Keratinocyte (primary cell): Measurements from ENCODE around the gene ITPK1. TPM values are rescaled to one million over a fixed set of nuclear protein-coding genes. Genes with fewer than 3 reads are reported as not detected.

Experiments used
- DNase-seq: peaks from one replicate; pipeline ENCODE4 v3.0.0-alpha.2; 2011; ENCODE audit warnings: low read depth, missing footprints, low spot score
- FAIRE-seq: peaks from 2 replicates; lab custom pipeline; 2011; peaks lifted over from hg19 to GRCh38; lab: Jason Lieb, UNC
- H2AFZ ChIP-seq: 2 replicates; pipeline ENCODE4 v1.6.0; 2012; ENCODE audit warnings: low read length, control low read depth, inconsistent platforms; ENCODE audit not compliant: control insufficient read depth
- H3K27ac ChIP-seq: 2 replicates; pipeline ENCODE4 v1.5.1; 2011; ENCODE audit warnings: low read length; ENCODE audit not compliant: control insufficient read depth, insufficient read depth
- H3K27me3 ChIP-seq: 3 replicates; pipeline ENCODE4 v1.6.0; 2011; ENCODE audit warnings: low read length; ENCODE audit not compliant: control insufficient read depth, insufficient read depth; ENCODE audit errors: extremely low read depth
- H3K36me3 ChIP-seq, 2 experiments: 2 replicates in 1 of 2; 3 replicates in 1 of 2; pipeline ENCODE4 v1.5.1; 2011; ENCODE audit warnings: low read length in 2 of 2, mild to moderate bottlenecking in 1 of 2; ENCODE audit not compliant: control insufficient read depth in 2 of 2, insufficient read depth in 2 of 2; ENCODE audit errors: extremely low read depth in 1 of 2
- H3K4me1 ChIP-seq: 3 replicates; pipeline ENCODE4 v1.5.1; 2011; ENCODE audit warnings: low read length; ENCODE audit not compliant: control insufficient read depth, insufficient read depth; ENCODE audit errors: extremely low read depth
- H3K4me2 ChIP-seq: 3 replicates; pipeline ENCODE4 v1.6.0; 2011; ENCODE audit warnings: low read depth, low read length; ENCODE audit not compliant: control insufficient read depth, insufficient read depth; ENCODE audit errors: extremely low read depth
- H3K4me3 ChIP-seq, 3 experiments: fragments of 200-600 bp in 1 of 3; sonication (generic) in 1 of 3; 2 replicates in 2 of 3; 3 replicates in 1 of 3; pipeline ENCODE4 v1.5.1; 2011 to 2016; ENCODE audit warnings: low read length in 3 of 3, mild to moderate bottlenecking in 3 of 3, control low read depth in 2 of 3, inconsistent platforms in 1 of 3, low read depth in 1 of 3, mixed read lengths in 1 of 3, mixed run types in 1 of 3, moderate library complexity in 1 of 3; ENCODE audit not compliant: control insufficient read depth in 2 of 3, insufficient read depth in 2 of 3; ENCODE audit errors: extremely low read depth in 1 of 3
- H3K79me2 ChIP-seq: 2 replicates; pipeline ENCODE4 v1.6.0; 2012; ENCODE audit warnings: low read length; ENCODE audit not compliant: control insufficient read depth, insufficient read depth
- H3K9ac ChIP-seq: 3 replicates; pipeline ENCODE4 v1.6.0; 2011; ENCODE audit warnings: low read length; ENCODE audit not compliant: control insufficient read depth, insufficient read depth; ENCODE audit errors: extremely low read depth
- H3K9me1 ChIP-seq: 3 replicates; pipeline ENCODE4 v1.6.0; 2011; ENCODE audit warnings: low read length; ENCODE audit not compliant: control insufficient read depth, insufficient read depth; ENCODE audit errors: extremely low read depth
- H3K9me3 ChIP-seq: 2 replicates; pipeline ENCODE4 v1.5.1; 2012; ENCODE audit warnings: low read depth, low read length; ENCODE audit not compliant: control insufficient read depth
- H4K20me1 ChIP-seq: 3 replicates; pipeline ENCODE4 v1.6.0; 2011; ENCODE audit warnings: low read length; ENCODE audit not compliant: control insufficient read depth, insufficient read depth; ENCODE audit errors: extremely low read depth
- EZH2 ChIP-seq: IDR thresholded peaks from one replicate; pipeline ENCODE4 v1.6.1; 2012; ENCODE audit warnings: inconsistent platforms, mild to moderate bottlenecking, low read length, moderate library complexity
- dilution Hi-C: fragments of 300-500 bp; cut with MboI; formaldehyde crosslinking; loops from one replicate; pipeline ENCODE4 v1.7.0; 2020; ENCODE audit warnings: low sequenced_read_pairs; ENCODE audit not compliant: extremely low pct_ligation_motif_present
- polyA plus RNA-seq, 5 experiments: library from polyadenylated mRNA; depleted of rRNA in 3 of 5; stranded (reverse) in 3 of 5; stranded (forward) in 1 of 5; unstranded in 1 of 5; fragments of >200 nt; gene quantifications; 1 replicate in 1 of 5; 2 replicates in 3 of 5; 3 replicates in 1 of 5; pipeline versions ENCODE4 v1.2.1 to v1.2.3, GENCODE V29; 2011 to 2012; ENCODE audit warnings: missing spikeins in 2 of 5, low read depth in 1 of 5, low replicate concordance in 1 of 5
- TF ChIP-seq, protein P1 (sequence below), 3 experiments: IDR thresholded peaks in 1 of 3; conservative IDR thresholded peaks in 1 of 3; optimal IDR thresholded peaks in 1 of 3; 2 replicates in 2 of 3; 3 replicates in 1 of 3; pipeline versions ENCODE3 to v1.5.1; 2011; ENCODE audit warnings: low read length in 3 of 3, mild to moderate bottlenecking in 3 of 3, moderate library complexity in 2 of 3, control low read depth in 1 of 3, inconsistent platforms in 1 of 3; ENCODE audit not compliant: insufficient read depth in 2 of 3; ENCODE audit errors: extremely low read depth in 1 of 3

Gene ITPK1
- polyA plus RNA-seq, 1 donor (not counting 4 experiments of a cell fraction or from before 2014, with no cell fraction given): 67.8 TPM

DNA sequence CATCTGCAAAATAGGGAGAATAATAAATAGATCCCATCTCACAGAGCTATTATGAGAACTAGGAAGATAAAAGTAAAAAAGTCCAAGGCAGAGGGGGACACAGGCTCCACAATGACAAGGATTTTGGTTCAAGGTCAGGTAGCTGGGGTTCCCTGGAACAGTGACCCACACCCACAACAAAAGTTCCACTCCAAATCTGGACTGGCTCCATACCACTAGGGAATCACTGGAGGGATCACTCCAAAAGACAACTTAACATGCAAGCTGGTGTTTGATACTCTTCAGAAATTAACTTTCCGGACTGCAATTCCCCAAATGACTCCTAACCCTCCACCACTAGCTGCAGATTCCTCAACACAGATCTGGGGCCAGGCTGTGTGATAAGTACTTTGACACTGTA lies 54.9 kb downstream of the ITPK1 start:
- peaks cover 10% of the 10 kb centered on the region for H3K79me2 ChIP-seq

DNA sequence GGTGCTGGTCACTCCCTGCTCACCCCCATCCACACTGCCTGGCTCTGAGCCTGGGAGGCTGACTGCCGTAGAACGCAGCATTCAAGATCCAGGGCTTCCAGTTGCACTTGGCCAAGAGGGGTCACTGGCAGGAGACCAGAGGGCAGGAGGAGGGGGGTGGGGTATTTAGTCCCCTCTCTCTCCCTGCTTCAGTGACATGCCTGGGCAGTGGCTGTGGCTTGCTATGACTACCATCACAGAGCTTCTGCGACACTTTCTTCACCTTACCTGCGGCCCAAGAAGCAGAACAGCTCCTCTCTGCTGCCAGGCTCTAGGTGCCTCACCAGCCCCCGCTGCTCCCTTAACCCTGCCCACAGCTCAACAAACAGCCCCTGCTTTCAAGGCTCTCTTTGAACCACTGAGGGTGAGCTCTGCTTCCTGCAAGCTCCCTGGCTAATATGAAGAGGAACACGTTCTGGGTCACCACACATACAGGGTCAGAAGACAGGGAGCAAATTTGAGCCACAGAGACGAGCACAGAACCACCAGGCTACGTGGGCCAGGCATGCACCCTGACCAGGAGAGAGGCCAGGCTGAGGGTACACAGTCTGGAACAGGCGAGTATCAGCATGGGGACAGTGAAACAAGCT lies 55.7 kb downstream of the ITPK1 start:
- Histone ChIP-seq H3K27ac (no peak overlapping the region), H3K4me1 (peaks cover 7% of the 10 kb centered on the region), H3K9me1 (peaks cover 3% of the 10 kb centered on the region), H3K9ac (no peak overlapping the region), H4K20me1 (peaks cover 4% of the 10 kb centered on the region), H3K27me3 (no peaks in the 10 kb centered on the region), H3K79me2 (peaks cover 10% of the 10 kb centered on the region), H3K4me3 (no peak overlapping the region), H3K36me3 (peaks cover 3 to 12% of the 10 kb centered on the region in 2 experiments), H3K9me3 (no peaks in the 10 kb centered on the region), H2AFZ (no peak overlapping the region), H3K4me2 (no peak overlapping the region)
- DNase-seq (no peak), FAIRE-seq (no peak)
- no peak for TF ChIP-seq EZH2
- dilution Hi-C loops: no loop called here

More for the DNA sequence above, 54.9 kb downstream of the ITPK1 start:
- no peak for TF ChIP-seq EZH2
- TF ChIP-seq, protein P1, sequence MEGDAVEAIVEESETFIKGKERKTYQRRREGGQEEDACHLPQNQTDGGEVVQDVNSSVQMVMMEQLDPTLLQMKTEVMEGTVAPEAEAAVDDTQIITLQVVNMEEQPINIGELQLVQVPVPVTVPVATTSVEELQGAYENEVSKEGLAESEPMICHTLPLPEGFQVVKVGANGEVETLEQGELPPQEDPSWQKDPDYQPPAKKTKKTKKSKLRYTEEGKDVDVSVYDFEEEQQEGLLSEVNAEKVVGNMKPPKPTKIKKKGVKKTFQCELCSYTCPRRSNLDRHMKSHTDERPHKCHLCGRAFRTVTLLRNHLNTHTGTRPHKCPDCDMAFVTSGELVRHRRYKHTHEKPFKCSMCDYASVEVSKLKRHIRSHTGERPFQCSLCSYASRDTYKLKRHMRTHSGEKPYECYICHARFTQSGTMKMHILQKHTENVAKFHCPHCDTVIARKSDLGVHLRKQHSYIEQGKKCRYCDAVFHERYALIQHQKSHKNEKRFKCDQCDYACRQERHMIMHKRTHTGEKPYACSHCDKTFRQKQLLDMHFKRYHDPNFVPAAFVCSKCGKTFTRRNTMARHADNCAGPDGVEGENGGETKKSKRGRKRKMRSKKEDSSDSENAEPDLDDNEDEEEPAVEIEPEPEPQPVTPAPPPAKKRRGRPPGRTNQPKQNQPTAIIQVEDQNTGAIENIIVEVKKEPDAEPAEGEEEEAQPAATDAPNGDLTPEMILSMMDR (optimal IDR thresholded peaks at IDR 0.05 in 1 of 3, IDR thresholded peaks at IDR 0.05 in 1 of 3, conservative IDR thresholded peaks at IDR 0.05 in 1 of 3; ENCODE audit: extremely low read depth in 1 of 3, insufficient read depth in 2 of 3, low read length in 3 of 3): no peak
- Histone ChIP-seq H4K20me1 (peaks cover 4% of the 10 kb centered on the region), H2AFZ (no peak overlapping the region), H3K27ac (no peak overlapping the region), H3K4me2 (no peak overlapping the region), H3K9me1 (peaks cover 3% of the 10 kb centered on the region), H3K36me3 (peaks cover 3 to 11% of the 10 kb centered on the region in 2 experiments), H3K4me1 (peaks cover 7% of the 10 kb centered on the region), H3K9me3 (no peaks in the 10 kb centered on the region), H3K27me3 (no peaks in the 10 kb centered on the region), H3K4me3 (no peak overlapping the region), H3K9ac (no peak overlapping the region)
- DNase-seq (no peak), FAIRE-seq (no peak)
- dilution Hi-C loops: no loop called here
